IMR-90 (cell line): Measurements from ENCODE around the gene FMN2. TPM values are rescaled to one million over a fixed set of nuclear protein-coding genes. Genes with fewer than 3 reads are reported as not detected.
A peak's percentile ranks its signal among the peaks of the same experiment; 100 is the strongest.

ENCODE experiments used
- ATAC-seq: fragments of 200-7000 bp; cut with Tn5 transposase; 2 replicates; pipeline ENCODE4 v1.9.1; 2020; ENCODE audit warnings: low read depth, mild to moderate bottlenecking, moderate library complexity
- BruUV-seq: library from RNA; stranded (reverse); fragments of 400-500 nt; replicated peaks from 2 replicates; lab custom pipeline; 2021; lab: Mats Ljungman, UMichigan
- CTCF ChIA-PET: fragments of 300-600 bp; formaldehyde crosslinking; extraction: SDS; loops from one replicate; lab custom pipeline; 2021; ENCODE audit warnings: antibody characterized with exemption; lab: Yijun Ruan, JAX
- POLR2A ChIA-PET: fragments of 300-600 bp; sonication (Branson Sonifier 250); formaldehyde crosslinking; loops from one replicate; lab custom pipeline; 2022; ENCODE audit warnings: antibody characterized with exemption; ENCODE audit not compliant: unreplicated experiment; lab: Charles Lee
- DNase-seq: peaks from one replicate; pipeline ENCODE4 v3.0.0; 2013
- H2AFZ ChIP-seq: replicated peaks from 2 replicates; pipeline ENCODE3; 2013; ENCODE audit warnings: low read length, mild to moderate bottlenecking; ENCODE audit not compliant: poor library complexity
- H2AK5ac ChIP-seq: 2 replicates; pipeline ENCODE4 v1.6.1; 2013; ENCODE audit warnings: low read depth, low read length, inconsistent platforms
- H2AK9ac ChIP-seq: replicated peaks from 2 replicates; pipeline ENCODE3; 2013; ENCODE audit warnings: mild to moderate bottlenecking, low read depth, low read length, moderate library complexity; ENCODE audit not compliant: poor library complexity
- H2BK120ac ChIP-seq: 2 replicates; pipeline ENCODE4 v1.6.1; 2013; ENCODE audit warnings: low read depth, low read length, inconsistent platforms
- H2BK15ac ChIP-seq: 3 replicates; pipeline ENCODE4 v1.6.1; 2013; ENCODE audit warnings: low read depth, low read length, inconsistent platforms
- H2BK20ac ChIP-seq: 2 replicates; pipeline ENCODE4 v1.6.1; 2013; ENCODE audit warnings: low read depth, mild to moderate bottlenecking, inconsistent platforms, low read length, moderate library complexity
- H2BK5ac ChIP-seq: 2 replicates; pipeline ENCODE4 v1.6.1; 2013; ENCODE audit warnings: mild to moderate bottlenecking, low read depth, low read length, inconsistent platforms; ENCODE audit not compliant: poor library complexity, severe bottlenecking
- H3K14ac ChIP-seq: replicated peaks from 2 replicates; pipeline ENCODE4 v1.6.1; 2013; ENCODE audit warnings: low read depth, low read length, inconsistent platforms
- H3K18ac ChIP-seq: 2 replicates; pipeline ENCODE4 v1.6.1; 2013; ENCODE audit warnings: low read depth, low read length, control low read depth
- H3K23ac ChIP-seq: 2 replicates; pipeline ENCODE4 v1.6.1; 2013; ENCODE audit warnings: low read depth, low read length, inconsistent platforms
- H3K27ac ChIP-seq: 2 replicates; pipeline ENCODE4 v1.5.1; 2013; ENCODE audit warnings: mild to moderate bottlenecking, control low read depth, low read length; ENCODE audit not compliant: insufficient read depth
- H3K27me3 ChIP-seq: 2 replicates; pipeline ENCODE4 v1.6.1; 2013; ENCODE audit warnings: low read length; ENCODE audit not compliant: control insufficient read depth, insufficient read depth
- H3K36me3 ChIP-seq: 2 replicates; pipeline ENCODE4 v1.6.1; 2013; ENCODE audit warnings: low read length, mixed read lengths; ENCODE audit not compliant: control insufficient read depth, insufficient read depth
- H3K4ac ChIP-seq: 2 replicates; pipeline ENCODE4 v1.6.1; 2013; ENCODE audit warnings: low read depth, low read length, inconsistent platforms
- H3K4me1 ChIP-seq: 2 replicates; pipeline ENCODE4 v1.6.1; 2013; ENCODE audit warnings: low read length, mixed read lengths; ENCODE audit not compliant: control insufficient read depth, insufficient read depth
- H3K4me2 ChIP-seq: 2 replicates; pipeline ENCODE4 v1.6.1; 2013; ENCODE audit warnings: low read depth, mild to moderate bottlenecking, control low read depth, low read length, moderate library complexity
- H3K4me3 ChIP-seq: 2 replicates; pipeline ENCODE4 v1.5.1; 2013; ENCODE audit warnings: low read depth, mild to moderate bottlenecking, control low read depth, low read length, moderate library complexity; ENCODE audit not compliant: insufficient read depth
- H3K56ac ChIP-seq: 2 replicates; pipeline ENCODE4 v1.6.1; 2013; ENCODE audit warnings: low read length, inconsistent platforms; ENCODE audit not compliant: insufficient read depth; ENCODE audit errors: extremely low read depth
- H3K79me1 ChIP-seq, 2 experiments: 2 replicates each; pipeline ENCODE4 v1.6.1; 2013; ENCODE audit warnings: low read length in 2 of 2, inconsistent platforms in 1 of 2, low read depth in 1 of 2
- H3K9ac ChIP-seq: 2 replicates; pipeline ENCODE4 v1.6.1; 2013; ENCODE audit warnings: low read depth, low read length, control low read depth
- H3K9me1 ChIP-seq: 2 replicates; pipeline ENCODE4 v1.6.1; 2013; ENCODE audit warnings: low read length, inconsistent platforms; ENCODE audit not compliant: insufficient read depth
- H3K9me3 ChIP-seq: 2 replicates; pipeline ENCODE4 v1.6.1; 2013; ENCODE audit warnings: low read length; ENCODE audit not compliant: control insufficient read depth, insufficient read depth
- H4K20me1 ChIP-seq: 2 replicates; pipeline ENCODE4 v1.6.1; 2013; ENCODE audit warnings: low read length, inconsistent platforms; ENCODE audit not compliant: insufficient read depth
- H4K5ac ChIP-seq: 2 replicates; pipeline ENCODE4 v1.6.1; 2013; ENCODE audit warnings: mild to moderate bottlenecking, low read depth, low read length, control low read depth
- H4K8ac ChIP-seq, 2 experiments: 2 replicates each; pipeline ENCODE4 v1.6.1; 2013; ENCODE audit warnings: low read depth in 2 of 2, low read length in 2 of 2, control low read depth in 1 of 2, inconsistent platforms in 1 of 2
- H4K91ac ChIP-seq: 2 replicates; pipeline ENCODE4 v1.6.1; 2013; ENCODE audit warnings: low read depth, low read length, inconsistent platforms; ENCODE audit not compliant: insufficient read depth
- SMC3 ChIP-seq: fragments of 150-350 bp; IDR thresholded peaks from 2 replicates; pipeline ENCODE4 v1.6.1; 2016; ENCODE audit warnings: low read depth, mild to moderate bottlenecking, antibody characterized with exemption, low read length, moderate library complexity
- WGBS, 2 experiments: methylation state at CpG; one replicate each; pipeline versions ENCODE4 v1.1.5 to v1.1.7; 2013; ENCODE audit warnings: missing lambda C conversion rate in 2 of 2; ENCODE audit not compliant: insufficient read length in 1 of 2; ENCODE audit errors: extremely low coverage in 2 of 2; 5-methylcytosine and 5-hydroxymethylcytosine counted together
- dilution Hi-C: fragments of 300-500 bp; cut with HindIII; formaldehyde crosslinking; loops from one replicate; pipeline ENCODE4 v1.14.3; 2018; ENCODE audit warnings: low sequenced_read_pairs; ENCODE audit not compliant: unreplicated experiment
- in situ Hi-C: fragments of 300-500 bp; cut with MboI; formaldehyde crosslinking; loops from 3 replicates; pipeline ENCODE4 v1.14.3; 2019; ENCODE audit warnings: low sequenced_read_pairs, inconsistent platforms, mixed read lengths
- intact Hi-C: fragments of 100-400 bp; cut with micrococcal nuclease; formaldehyde crosslinking; loops from 2 replicates; pipeline ENCODE4 v1.10.0; 2022
- polyA plus RNA-seq, 3 experiments: library from polyadenylated mRNA; depleted of rRNA; stranded (reverse); fragments of >200 nt; gene quantifications; 2 replicates each; pipeline ENCODE4 v1.2.3, GENCODE V29; 2012; ENCODE audit warnings: low replicate concordance in 1 of 3
- total RNA-seq: library from RNA; depleted of rRNA; stranded (reverse); fragments of >200 nt; gene quantifications from 2 replicates; pipeline ENCODE4 v1.2.3, GENCODE V29; 2012
- TF ChIP-seq, protein P1 (sequence below): conservative IDR thresholded peaks from 2 replicates; pipeline ENCODE4 v1.5.1; 2012; ENCODE audit warnings: mild to moderate bottlenecking, low read depth, low read length, improper control_type of control experiment

Gene FMN2
- total and polyA plus RNA-seq, 2 of the 4 experiments (the other 2 are of a cell fraction): 29.0 to 35.8 TPM

DNA sequence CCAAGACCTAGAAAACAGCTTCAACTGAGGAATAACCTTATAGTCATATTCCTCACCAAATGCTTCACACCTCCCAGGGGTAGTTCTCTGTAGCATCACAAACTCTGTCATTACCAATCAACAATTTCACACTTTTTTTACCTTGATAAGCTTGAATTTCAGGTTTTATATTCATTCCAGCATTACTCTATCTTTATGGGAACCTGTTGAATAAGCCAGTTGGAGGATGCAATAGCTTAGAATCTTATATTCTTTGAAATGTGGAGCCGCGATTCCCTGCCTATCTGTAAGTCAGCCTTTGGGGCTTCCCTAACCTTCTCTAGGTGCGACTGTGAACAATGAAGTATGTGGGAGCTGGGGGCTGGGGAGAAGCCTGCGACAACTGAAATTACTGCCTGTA is 374.8 kb downstream of the FMN2 start:
- no peak overlapping the region for H2BK15ac ChIP-seq
- dilution Hi-C loops: no loop called here
- ChIA-PET CTCF (interaction anchor here (0.6 to 0.8 kb wide), 2 partner anchors 50 to 225 kb away, joined by 3 read pairs; no protein-coding TSS in a partner anchor), POLR2A (no interaction called here)
- H3K27me3 ChIP-seq: no peaks in the 10 kb centered on the region
- H2BK5ac ChIP-seq: no peak overlapping the region
- no peaks in the 10 kb centered on the region for H3K36me3 ChIP-seq
- peaks cover 13 to 47% of the 10 kb centered on the region in 2 experiments; a peak in 3 of 4 replicates for H3K79me1 ChIP-seq
- 0 out of 2 replicates have a peak overlapping the region, but pooled peaks have one; percentile 3 for H3K14ac ChIP-seq
- no peak overlapping the region for H3K23ac ChIP-seq
- no peaks in the 10 kb centered on the region for H4K20me1 ChIP-seq
- no peaks in the 10 kb centered on the region for H3K9me1 ChIP-seq
- ATAC-seq (no peak), DNase-seq (no peak)
- no peak overlapping the region for H2BK120ac ChIP-seq
- no peaks in the 10 kb centered on the region for H3K9me3 ChIP-seq
- no peak overlapping the region for H3K4me2 ChIP-seq
- no TSS peak for BruUV-seq
- H3K56ac ChIP-seq: no peak overlapping the region
- H2BK20ac ChIP-seq: peak overlapping the region; percentile 6; the same call in 1 of the 2 replicates
- peak overlapping the region; percentile 60; the same call in 1 of the 2 replicates for H3K18ac ChIP-seq
- TF ChIP-seq SMC3: no peak
- TF ChIP-seq, protein P1, sequence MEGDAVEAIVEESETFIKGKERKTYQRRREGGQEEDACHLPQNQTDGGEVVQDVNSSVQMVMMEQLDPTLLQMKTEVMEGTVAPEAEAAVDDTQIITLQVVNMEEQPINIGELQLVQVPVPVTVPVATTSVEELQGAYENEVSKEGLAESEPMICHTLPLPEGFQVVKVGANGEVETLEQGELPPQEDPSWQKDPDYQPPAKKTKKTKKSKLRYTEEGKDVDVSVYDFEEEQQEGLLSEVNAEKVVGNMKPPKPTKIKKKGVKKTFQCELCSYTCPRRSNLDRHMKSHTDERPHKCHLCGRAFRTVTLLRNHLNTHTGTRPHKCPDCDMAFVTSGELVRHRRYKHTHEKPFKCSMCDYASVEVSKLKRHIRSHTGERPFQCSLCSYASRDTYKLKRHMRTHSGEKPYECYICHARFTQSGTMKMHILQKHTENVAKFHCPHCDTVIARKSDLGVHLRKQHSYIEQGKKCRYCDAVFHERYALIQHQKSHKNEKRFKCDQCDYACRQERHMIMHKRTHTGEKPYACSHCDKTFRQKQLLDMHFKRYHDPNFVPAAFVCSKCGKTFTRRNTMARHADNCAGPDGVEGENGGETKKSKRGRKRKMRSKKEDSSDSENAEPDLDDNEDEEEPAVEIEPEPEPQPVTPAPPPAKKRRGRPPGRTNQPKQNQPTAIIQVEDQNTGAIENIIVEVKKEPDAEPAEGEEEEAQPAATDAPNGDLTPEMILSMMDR: no peak
- H2AFZ ChIP-seq: no peak overlapping the region
- no peak overlapping the region for H3K4me3 ChIP-seq
- no peak overlapping the region for H4K5ac ChIP-seq
- no peak overlapping the region for H3K27ac ChIP-seq
- peak overlapping the region in 1 of 2 experiments; percentile 52; a peak in 2 of 4 replicates for H4K8ac ChIP-seq
- no peak overlapping the region for H3K9ac ChIP-seq
- no CpG with 5 or more reads among the region's 4 CpGs for WGBS, 2 experiments
- intact Hi-C loops: no loop called here
- no peak overlapping the region for H2AK9ac ChIP-seq
- H3K4me1 ChIP-seq: peaks cover 20% of the 10 kb centered on the region
- H2AK5ac ChIP-seq: no peak overlapping the region; the same call in 1 of the 2 replicates
- H4K91ac ChIP-seq: 0 out of 2 replicates have a peak overlapping the region, but pooled peaks have one; percentile 23
- in situ Hi-C loops: loop anchor here (25.0 kb wide), 1 partner anchor 221 kb away; no protein-coding TSS in a partner anchor
- 0 out of 2 replicates have a peak overlapping the region, but pooled peaks have one; percentile 8 for H3K4ac ChIP-seq
